NCI-H2171 treated with DMSO at 0.1 percent for 48 hours (cell line): Measurements from ENCODE around the gene BMP7.

Source experiments
- DNase-seq: peaks from one replicate; lab custom pipeline; 2025; lab: John Stamatoyannopoulos, UW

The BMP7 gene

DNA sequence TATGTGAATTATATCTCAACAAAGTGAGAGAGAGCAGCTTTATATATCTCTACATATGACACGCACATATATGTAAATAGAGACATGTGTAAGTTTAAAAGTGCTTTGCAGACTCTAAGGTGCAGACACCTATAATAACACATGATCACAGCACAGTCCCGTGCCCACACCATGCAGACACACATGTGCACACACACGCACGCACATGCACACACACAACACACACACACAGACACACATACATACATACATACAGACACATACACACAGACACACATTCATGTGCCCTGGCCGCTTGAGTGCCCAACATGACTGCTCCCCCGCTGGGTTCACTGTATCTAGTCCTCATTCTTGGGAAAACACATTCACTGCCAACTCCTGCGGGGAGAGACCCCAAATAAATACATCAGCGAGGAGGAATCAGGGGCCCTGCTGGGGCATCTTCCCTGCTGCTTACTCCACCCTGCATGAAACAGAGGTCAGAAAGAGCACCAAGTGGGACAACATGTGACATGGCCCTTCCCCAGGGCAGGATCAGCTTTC is 121.3 kb downstream of the BMP7 start:
- no peak for DNase-seq

DNA sequence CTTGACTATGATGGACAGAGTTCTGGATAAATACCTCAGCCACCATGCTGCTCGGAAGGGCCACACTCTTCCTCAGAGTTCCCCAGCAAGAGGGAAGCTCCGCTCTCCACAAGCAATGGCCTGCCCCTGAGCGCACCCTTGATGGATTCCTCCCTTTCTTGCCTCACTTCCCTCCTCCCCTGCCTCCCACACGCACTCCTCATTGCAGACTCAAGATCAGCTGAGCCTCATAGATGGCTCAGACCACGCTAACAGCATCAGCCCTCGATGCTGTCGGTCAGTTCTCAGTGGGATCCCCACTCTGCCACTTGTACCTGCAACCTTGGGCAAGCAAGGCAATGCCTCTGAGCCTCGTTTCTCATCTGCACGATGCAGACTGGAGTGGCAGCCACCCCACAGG is 123.3 kb downstream of the BMP7 start:
- DNase-seq, result no peak

GRCh38 chr20:57142667-57143066 is 123.8 kb downstream of the BMP7 start:
- DNase-seq, result no peak

- DNase-seq, result no peak
These were observed 124.9 kb downstream of the BMP7 start for GRCh38 chr20:57141492-57141891.

- no peak for DNase-seq
These were observed 126.0 kb downstream of the BMP7 start for GRCh38 chr20:57140416-57140965.

DNA sequence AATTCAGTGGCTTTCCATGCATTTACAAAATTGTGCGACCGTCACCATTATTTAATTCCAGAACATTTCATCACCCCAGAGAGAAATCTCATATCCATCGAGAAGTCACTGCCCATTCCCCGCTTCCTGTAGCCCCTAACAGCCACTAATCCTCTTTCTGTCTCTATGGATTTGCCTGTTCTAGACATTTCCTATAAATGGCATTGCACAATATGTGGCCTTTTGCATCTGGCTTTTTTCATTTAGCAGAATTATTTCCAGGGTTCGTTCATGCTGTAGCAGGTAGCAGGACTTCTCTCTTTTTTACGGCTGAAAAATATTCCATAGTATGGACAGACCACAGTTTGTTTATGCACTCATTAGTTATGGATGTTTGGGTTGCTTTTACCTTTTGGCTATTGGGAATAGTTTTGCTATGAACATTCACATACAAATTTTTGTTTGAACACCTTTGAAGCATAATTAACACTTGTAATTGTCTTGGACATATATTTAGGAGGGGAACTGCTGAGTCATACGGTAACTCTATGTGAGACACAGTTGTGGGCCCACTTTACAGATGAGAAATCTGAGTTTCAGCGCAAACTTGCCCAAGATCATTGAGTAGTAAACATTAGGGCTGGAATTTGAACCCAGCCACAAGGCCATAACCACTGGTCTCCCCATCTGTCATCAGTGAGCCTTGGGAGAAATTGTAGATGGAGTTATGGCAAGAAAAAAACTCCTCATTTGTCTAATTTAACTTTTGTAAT is 126.9 kb downstream of the BMP7 start:
- no peak for DNase-seq

- DNase-seq, result no peak
These were observed 128.0 kb downstream of the BMP7 start for GRCh38 chr20:57138198-57138995.

GRCh38 chr20:57137676-57138075 is 128.8 kb downstream of the BMP7 start:
- no peak for DNase-seq

DNA sequence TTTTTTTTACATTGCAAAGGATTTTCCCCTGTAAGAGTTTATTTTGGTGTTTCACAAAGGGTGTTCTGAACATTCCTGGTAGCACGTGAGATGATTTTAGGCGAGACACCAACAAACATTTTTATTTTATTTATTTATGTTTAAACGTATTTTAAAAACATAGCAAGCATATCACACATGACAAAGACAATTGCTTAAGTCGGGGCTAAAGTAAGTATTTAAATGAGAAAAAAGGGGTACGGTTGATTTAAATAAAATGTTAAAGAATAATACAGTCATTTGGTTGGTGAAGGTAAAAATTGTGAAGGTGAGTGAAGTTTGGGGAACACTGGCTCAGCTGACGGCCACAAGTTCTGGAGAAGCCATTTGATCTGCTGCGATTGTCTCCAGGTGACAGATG is 129.7 kb downstream of the BMP7 start:
- no peak for DNase-seq

- no peak for DNase-seq
These were observed 130.6 kb downstream of the BMP7 start for GRCh38 chr20:57135875-57136274.

DNA sequence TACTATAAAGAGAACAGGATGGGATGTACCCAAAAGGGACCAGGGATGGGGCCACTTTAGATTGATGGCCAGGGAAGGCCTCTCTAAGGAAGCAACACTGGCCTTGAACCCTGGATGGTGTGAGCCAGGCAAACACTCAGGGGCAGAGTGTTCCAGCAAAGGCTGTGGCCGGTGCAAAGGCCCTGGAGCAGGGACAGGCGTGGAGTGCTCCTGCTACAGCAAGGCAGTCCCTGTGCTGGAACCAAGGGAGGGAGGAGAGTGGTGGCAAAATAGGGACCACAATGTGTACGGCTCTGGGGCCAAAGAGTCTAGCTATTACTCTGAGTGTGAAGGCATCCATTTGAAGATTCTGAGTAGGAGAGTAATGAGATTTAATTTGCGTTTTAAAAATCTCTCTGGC is 131.6 kb downstream of the BMP7 start:
- no peak for DNase-seq

DNA sequence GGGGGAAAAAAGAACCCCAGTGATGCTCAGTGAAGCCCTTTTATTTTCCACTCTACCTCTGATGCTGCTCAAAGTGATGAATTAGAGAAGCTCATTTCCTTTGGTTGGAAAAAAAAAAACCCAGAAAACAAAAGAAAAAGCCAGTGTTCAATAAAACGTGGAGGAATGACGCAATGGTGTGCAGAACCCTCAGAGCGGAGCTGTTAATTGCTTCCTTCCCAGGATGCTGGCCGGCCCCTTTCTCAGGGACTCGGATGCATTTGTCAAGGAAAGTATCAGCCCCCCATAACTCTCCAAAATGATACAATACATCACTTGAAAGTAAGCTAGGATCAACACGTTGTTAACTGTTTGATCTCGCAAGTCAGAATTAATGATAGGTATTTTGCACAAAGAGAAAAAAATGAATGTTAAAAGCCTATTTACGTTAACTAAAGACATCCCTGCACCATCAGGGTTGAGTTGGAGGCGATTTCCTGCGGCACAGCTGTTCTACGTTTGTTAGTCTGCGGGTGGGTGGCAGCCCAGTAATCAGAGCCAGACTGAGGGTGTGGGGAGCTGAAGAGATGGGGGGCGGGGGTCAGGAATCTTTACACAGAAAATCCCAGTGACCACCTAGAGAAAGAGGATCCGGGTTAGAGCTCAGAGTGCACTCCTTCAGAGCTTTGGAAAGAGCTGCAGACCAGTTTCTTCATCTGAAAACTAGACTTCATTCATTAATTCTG is 132.4 kb downstream of the BMP7 start:
- DNase-seq, result no peak

- DNase-seq, result no peak
These were observed 134.6 kb downstream of the BMP7 start for GRCh38 chr20:57131601-57132391.

GRCh38 chr20:57131077-57131476 is 135.4 kb downstream of the BMP7 start:
- no peak for DNase-seq

- DNase-seq, result no peak
These were observed 136.2 kb downstream of the BMP7 start for GRCh38 chr20:57130160-57130772.

DNA sequence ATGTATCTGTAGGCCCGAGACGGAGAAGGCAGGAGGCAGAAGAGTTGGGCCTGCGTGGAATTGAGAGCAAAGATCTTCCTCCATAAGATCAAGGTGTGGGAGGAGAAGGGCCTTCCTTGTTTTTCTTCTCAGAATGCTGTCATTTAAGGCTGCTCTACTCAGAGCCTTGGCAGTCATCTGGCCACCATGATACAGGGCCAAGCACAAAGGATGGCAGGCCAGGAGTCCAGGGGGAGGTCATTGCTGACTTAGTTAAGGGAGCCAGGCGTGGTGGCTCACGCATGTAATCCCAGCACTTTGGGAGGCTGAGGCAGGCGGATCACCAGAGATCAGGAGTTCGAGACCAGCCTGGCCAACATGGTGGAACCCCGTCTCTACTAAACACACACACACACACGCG is 137.1 kb downstream of the BMP7 start:
- no peak for DNase-seq

DNA sequence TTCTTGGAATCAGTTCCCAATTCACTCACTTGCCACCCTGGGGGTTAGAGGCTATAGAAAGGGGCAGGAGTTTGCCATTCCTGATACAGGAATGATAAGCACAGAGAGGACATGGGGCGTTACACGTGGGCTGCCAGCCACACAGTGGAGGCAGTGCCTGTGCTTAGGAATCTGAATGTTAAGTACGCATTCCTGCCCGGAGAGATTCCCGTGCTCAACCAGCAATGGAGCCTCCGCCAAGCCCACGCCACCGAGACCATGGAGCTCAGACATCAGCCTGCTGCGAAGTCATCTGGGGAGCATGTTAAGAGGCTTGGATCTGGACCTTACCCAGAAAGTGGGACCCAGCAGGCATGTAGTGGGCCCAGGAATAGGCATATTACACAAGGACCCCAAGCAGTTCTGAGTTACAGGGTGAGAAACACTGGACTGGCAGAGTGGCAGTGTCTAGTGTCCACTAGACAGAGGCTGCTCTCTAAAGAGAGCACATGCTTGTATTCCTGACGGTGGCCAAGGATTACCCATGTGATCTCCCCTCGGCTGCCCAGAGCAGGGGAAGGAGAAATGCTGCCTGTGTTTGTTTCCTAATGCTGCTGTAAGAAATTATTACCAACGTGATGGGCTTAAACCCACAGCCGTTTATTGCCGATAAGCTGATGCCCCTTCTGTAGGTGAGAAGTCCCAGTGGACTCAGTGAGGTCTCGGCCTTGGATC is 138.2 kb downstream of the BMP7 start:
- DNase-seq, result no peak

DNA sequence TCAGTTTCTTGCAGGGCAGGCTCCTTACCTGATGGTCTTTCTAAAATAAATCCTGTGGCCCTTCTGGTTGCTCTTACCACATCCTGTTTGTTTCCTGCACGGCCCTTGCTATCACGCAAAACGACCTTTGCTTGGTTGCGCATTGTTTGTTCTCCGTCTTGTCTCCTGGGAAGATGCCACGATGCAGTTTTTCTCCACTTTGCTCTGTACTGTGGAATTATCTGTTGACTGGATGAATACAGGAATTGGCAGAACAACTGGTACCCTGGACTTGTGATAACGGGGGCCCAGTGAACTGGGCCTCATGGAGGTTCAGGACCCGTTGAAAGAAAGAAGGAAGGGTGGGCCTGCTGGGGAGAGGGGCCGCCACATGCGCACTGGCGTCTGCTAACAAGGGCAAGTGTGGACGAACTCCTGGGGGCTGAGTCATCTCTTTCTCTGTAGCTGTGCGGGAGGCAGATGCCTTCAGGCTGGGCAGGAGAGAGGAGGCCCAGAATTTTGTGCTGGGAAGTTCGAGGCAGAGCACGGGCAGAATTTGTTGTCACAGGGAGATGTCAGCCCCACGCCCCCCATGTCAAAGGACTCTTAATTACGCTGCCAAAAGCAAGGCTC is 139.9 kb downstream of the BMP7 start:
- DNase-seq, result no peak

DNA sequence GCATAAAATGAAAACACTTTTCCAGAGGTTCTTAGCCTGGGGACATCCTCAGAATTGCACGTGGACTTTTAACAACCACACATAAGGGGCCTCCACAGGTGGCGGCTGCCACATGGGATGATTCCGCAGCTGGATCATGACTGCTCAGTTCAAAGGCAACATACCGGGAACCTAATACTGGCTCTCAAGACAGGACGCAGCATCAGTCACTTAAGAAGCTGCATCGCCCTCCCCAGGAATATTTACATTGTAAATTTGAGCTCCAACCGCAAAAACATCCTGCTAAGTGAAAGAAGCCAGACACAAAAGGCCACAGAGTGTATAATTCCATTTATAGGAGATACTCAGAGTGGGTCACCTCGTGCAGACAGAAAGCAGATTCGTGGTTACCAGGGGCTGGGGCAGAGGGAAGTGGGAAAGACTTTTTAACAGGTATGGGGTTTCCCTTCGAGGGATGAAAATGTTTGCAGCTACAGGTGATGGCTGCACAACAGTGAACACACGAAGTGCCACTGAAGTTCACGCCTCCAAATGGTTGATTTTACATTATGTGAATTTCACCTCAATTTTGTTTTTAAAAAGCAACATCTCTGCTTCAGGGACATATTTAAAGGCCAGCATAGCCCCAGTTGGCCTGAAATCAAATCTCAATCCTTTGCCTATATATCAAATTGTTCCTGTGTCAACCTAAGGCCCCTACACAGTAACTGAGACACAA is 141.5 kb downstream of the BMP7 start:
- peak; percentile 2 for DNase-seq
